Measurements from ENCODE around the gene AASDH. TPM values are rescaled to one million over a fixed set of nuclear protein-coding genes. Genes with fewer than 3 reads are reported as not detected.

The AASDH gene
- total and polyA plus RNA-seq, 9 donors, result 5.0 to 16.7 (median 10.1) TPM

- 89 to 95% (median 92%) methylated on average over 29 of the region's 29 CpGs for WGBS, 3 donors
- no peaks in the 10 kb centered on the region for H3K4me1 ChIP-seq (ENCODE audit: insufficient read depth)
- TF ChIP-seq EP300 (IDR thresholded peaks at IDR 0.05), result no peak
- no peak for TF ChIP-seq POLR2A (IDR thresholded peaks at IDR 0.05)
- no peak for TF ChIP-seq CTCF (IDR thresholded peaks at IDR 0.05)
- DNase-seq, result no peak
- intact Hi-C loops (cut with DNase I), result no loop called here
- H3K36me3 ChIP-seq, result no peaks in the 10 kb centered on the region
- no peaks in the 10 kb centered on the region for H3K27me3 ChIP-seq
- no peak overlapping the region for H3K4me3 ChIP-seq
- no peak overlapping the region for H3K27ac ChIP-seq
- H3K9me3 ChIP-seq, result no peaks in the 10 kb centered on the region
These were observed 71.2 kb downstream of the AASDH start for GRCh38 chr4:56316011-56316650.

- Histone ChIP-seq H3K4me3 (no peak overlapping the region), H3K9me3 (no peaks in the 10 kb centered on the region), H3K4me1 (ENCODE audit: insufficient read depth) (no peaks in the 10 kb centered on the region), H3K27me3 (no peaks in the 10 kb centered on the region), H3K27ac (no peak overlapping the region), H3K36me3 (no peaks in the 10 kb centered on the region)
- WGBS, 3 donors, result 93 to 96% (median 95%) methylated on average over 24 of the region's 24 CpGs
- TF ChIP-seq POLR2A (IDR thresholded peaks at IDR 0.05), result no peak
- TF ChIP-seq CTCF (IDR thresholded peaks at IDR 0.05), result no peak
- DNase-seq, result no peak
- intact Hi-C loops (cut with DNase I), result no loop called here
These were observed 71.7 kb downstream of the AASDH start for GRCh38 chr4:56315543-56315942.

GRCh38 chr4:56315041-56315440 is 72.2 kb downstream of the AASDH start:
- DNase-seq, result no peak
- H3K4me3 ChIP-seq, result no peak overlapping the region
- H3K4me1 ChIP-seq (ENCODE audit: insufficient read depth), result no peaks in the 10 kb centered on the region
- H3K27me3 ChIP-seq, result no peaks in the 10 kb centered on the region
- no peaks in the 10 kb centered on the region for H3K9me3 ChIP-seq
- WGBS, 3 donors, result 96 to 97% (median 97%) methylated on average over 29 of the region's 29 CpGs
- TF ChIP-seq CTCF (IDR thresholded peaks at IDR 0.05), result no peak
- no peak for TF ChIP-seq EP300 (IDR thresholded peaks at IDR 0.05)
- no peak for TF ChIP-seq POLR2A (IDR thresholded peaks at IDR 0.05)
- intact Hi-C loops (cut with DNase I), result no loop called here
- H3K36me3 ChIP-seq, result no peaks in the 10 kb centered on the region
- H3K27ac ChIP-seq, result no peak overlapping the region

- Histone ChIP-seq H3K27me3 (no peaks in the 10 kb centered on the region), H3K9me3 (no peaks in the 10 kb centered on the region), H3K4me1 (ENCODE audit: insufficient read depth) (no peaks in the 10 kb centered on the region), H3K4me3 (no peak overlapping the region), H3K36me3 (no peaks in the 10 kb centered on the region), H3K27ac (no peak overlapping the region)
- no peak for TF ChIP-seq CTCF (IDR thresholded peaks at IDR 0.05)
- no peak for TF ChIP-seq EP300 (IDR thresholded peaks at IDR 0.05)
- TF ChIP-seq POLR2A (IDR thresholded peaks at IDR 0.05), result no peak
- no peak for DNase-seq
- 95 to 96% (median 96%) methylated on average over 50 of the region's 50 CpGs for WGBS, 3 donors
- intact Hi-C loops (cut with DNase I), result no loop called here
These were observed 72.9 kb downstream of the AASDH start for GRCh38 chr4:56314207-56314915.
